ENCODE measurements around the gene SLC15A3.

Gene SLC15A3

GRCh38 chr11:60889869-60890311 is 62.1 kb downstream of the SLC15A3 start:
- DNase-seq (ENCODE audit: low read depth) = no peak

GRCh38 chr11:60887556-60887955 is 64.4 kb downstream of the SLC15A3 start:
- DNase-seq (ENCODE audit: low read depth) = no peak

Data from CMK (cell line).